Pericardium fibroblast (primary cell): ENCODE data around the gene SLC30A9. TPM values are rescaled to one million over a fixed set of nuclear protein-coding genes. Genes with fewer than 3 reads are reported as not detected.

Source experiments
- total RNA-seq: library from RNA; depleted of rRNA; stranded (reverse); fragments of >200 nt; gene quantifications from 2 replicates; pipeline ENCODE4 v1.2.3, GENCODE V29; 2015

The SLC30A9 gene
- total RNA-seq, result 35.2 and 41.5 TPM in 2 replicates

DNA sequence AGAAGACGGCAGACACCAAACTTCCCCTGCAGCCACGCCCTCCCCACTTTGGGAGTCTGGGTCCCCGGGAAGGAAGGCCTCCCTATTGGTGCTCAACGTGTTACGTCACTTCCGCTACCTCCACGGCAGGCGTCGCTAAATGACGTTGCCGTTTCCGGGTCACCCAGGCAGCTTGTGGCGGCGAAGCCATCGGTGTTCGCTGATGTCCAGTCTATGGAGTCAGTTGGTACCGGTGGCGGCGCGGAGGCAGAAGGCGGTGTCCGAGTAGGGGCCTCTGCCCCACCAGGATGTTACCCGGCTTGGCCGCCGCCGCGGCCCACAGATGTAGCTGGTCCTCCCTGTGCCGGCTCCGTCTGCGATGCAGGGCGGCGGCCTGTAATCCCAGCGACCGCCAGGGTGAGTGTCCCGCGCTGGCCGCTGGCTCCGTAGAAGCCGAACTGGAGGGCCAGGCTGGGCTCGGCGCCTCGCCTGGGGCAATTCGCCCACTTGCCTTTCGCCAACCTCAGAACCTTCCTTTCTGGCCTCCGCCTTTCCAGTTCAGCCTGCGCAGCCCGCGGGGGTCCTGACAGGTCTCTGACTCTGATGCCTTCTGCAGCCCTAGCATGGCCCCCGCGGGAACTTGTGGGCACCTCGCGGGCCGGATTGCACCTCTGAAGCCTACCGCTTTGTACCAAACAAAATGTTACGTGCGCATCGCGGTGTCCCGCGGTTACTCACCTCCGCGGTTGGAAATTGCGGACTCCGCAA, at the start of gene SLC30A9:
Gene SLC30A9, plus strand, starts transcription at position 166 of the 747 bp plus-strand sequence. Its CDS starts 122 bp downstream, at position 288.

DNA sequence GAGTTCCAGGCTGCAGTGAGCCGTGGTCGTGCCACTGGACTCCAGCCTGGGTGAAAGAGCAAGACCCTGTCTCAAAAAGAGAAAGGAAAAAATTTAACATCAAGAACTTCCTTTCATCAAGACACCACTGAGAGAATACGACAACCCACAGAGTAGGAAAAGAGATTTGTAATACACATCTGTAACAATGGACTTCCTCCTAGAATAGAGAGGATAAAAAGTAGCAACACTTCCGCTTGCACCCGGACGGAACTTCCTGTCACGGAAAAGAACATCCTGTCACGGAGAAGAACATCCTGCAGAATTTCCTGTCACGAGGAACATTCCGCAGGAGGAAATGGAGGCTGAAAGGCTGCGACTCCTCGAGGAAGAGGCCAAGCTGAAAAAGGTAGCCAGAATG, 8.9 kb upstream of the SLC30A9 start, which contains the start of gene DCAF4L1:
Gene DCAF4L1, plus strand, starts transcription at position 301 of the 400 bp plus-strand sequence. Its CDS starts 37 bp downstream, at position 338.

Other genes with a start within 250 kb of the SLC30A9 start
- not detected in 2 replicates for gene PHOX2B, start 241.8 kb upstream of the SLC30A9 start, total RNA-seq
- 20.9 and 22.5 TPM in 2 replicates for gene TMEM33, start 55.1 kb upstream of the SLC30A9 start, total RNA-seq
- not detected in 2 replicates for gene DCAF4L1, start 8.8 kb upstream of the SLC30A9 start, total RNA-seq
- not detected in 2 replicates for gene BEND4, start 162.1 kb downstream of the SLC30A9 start, total RNA-seq